Astrocyte of the spinal cord (primary cell): ENCODE data around the gene C16orf95.

ENCODE experiments used
- DNase-seq: peaks from one replicate; pipeline ENCODE4 v3.0.0; 2011; ENCODE audit warnings: low read depth, low spot score
- H3K4me3 ChIP-seq: 2 replicates; pipeline ENCODE4 v1.5.1; 2011; ENCODE audit warnings: low read depth, mild to moderate bottlenecking, low read length, moderate library complexity
- CTCF ChIP-seq: IDR thresholded peaks from 2 replicates; pipeline ENCODE4 v1.5.1; 2012; ENCODE audit warnings: low read depth, mild to moderate bottlenecking, low read length, inconsistent platforms
- in situ Hi-C: cut with HindIII; loops from 2 replicates; pipeline ENCODE4 v1.10.0; 2017; ENCODE audit warnings: low sequenced_read_pairs

C16orf95 gene

GRCh38 chr16:87327798-87328495, 10.8 kb upstream of the C16orf95 start:
- no peak for DNase-seq

GRCh38 chr16:87326151-87326571, 9.0 kb upstream of the C16orf95 start:
- TF ChIP-seq CTCF, result no peak
- DNase-seq, result no peak
- in situ Hi-C loops, result no loop called here

More at GRCh38 chr16:87327798-87328495, 10.8 kb upstream of the C16orf95 start:
- in situ Hi-C loops, result no loop called here
- no peak for TF ChIP-seq CTCF
- H3K4me3 ChIP-seq, result no peak overlapping the region

GRCh38 chr16:87325423-87325858, 8.2 kb upstream of the C16orf95 start:
- in situ Hi-C loops, result no loop called here
- no peak overlapping the region for H3K4me3 ChIP-seq
- no peak for TF ChIP-seq CTCF
- no peak for DNase-seq

More at GRCh38 chr16:87326151-87326571, 9.0 kb upstream of the C16orf95 start:
- no peak overlapping the region for H3K4me3 ChIP-seq

- DNase-seq, result no peak
- in situ Hi-C loops, result no loop called here
- H3K4me3 ChIP-seq, result no peak overlapping the region
- peak; percentile 90 for TF ChIP-seq CTCF
These were observed 7.5 kb upstream of the C16orf95 start for GRCh38 chr16:87324411-87325275.

GRCh38 chr16:87323727-87324410, 6.7 kb upstream of the C16orf95 start:
- in situ Hi-C loops, result no loop called here
- DNase-seq, result no peak
- no peak for TF ChIP-seq CTCF
- no peak overlapping the region for H3K4me3 ChIP-seq

GRCh38 chr16:87322833-87323726, 5.9 kb upstream of the C16orf95 start:
- no peak for TF ChIP-seq CTCF
- DNase-seq, result no peak
- in situ Hi-C loops, result no loop called here
- H3K4me3 ChIP-seq, result no peak overlapping the region
